Astrocyte (in vitro differentiated cells and primary cell): ENCODE results near the gene STX1A. TPM values are rescaled to one million over a fixed set of nuclear protein-coding genes. Genes with fewer than 3 reads are reported as not detected.

Source experiments
- DNase-seq: peaks from one replicate; pipeline ENCODE4 v3.0.0-alpha.2; 2010; ENCODE audit warnings: low read depth
- FAIRE-seq: peaks from 2 replicates; lab custom pipeline; 2011; peaks lifted over from hg19 to GRCh38; lab: Jason Lieb, UNC
- H2AFZ ChIP-seq: 2 replicates; pipeline ENCODE4 v1.6.0; 2012; ENCODE audit warnings: low read depth, low read length, inconsistent platforms
- H3K27ac ChIP-seq: 2 replicates; pipeline ENCODE4 v1.5.1; 2011; ENCODE audit warnings: low read depth, low read length, inconsistent platforms
- H3K27me3 ChIP-seq: 2 replicates; pipeline ENCODE4 v1.6.0; 2011; ENCODE audit warnings: low read length, inconsistent platforms; ENCODE audit not compliant: insufficient read depth
- H3K36me3 ChIP-seq: 2 replicates; pipeline ENCODE4 v1.5.1; 2011; ENCODE audit warnings: low read length, inconsistent platforms; ENCODE audit not compliant: insufficient read depth
- H3K4me1 ChIP-seq: 2 replicates; pipeline ENCODE4 v1.5.1; 2011; ENCODE audit warnings: low read length, inconsistent platforms; ENCODE audit not compliant: insufficient read depth
- H3K4me2 ChIP-seq: 2 replicates; pipeline ENCODE4 v1.6.0; 2012; ENCODE audit warnings: low read length, inconsistent platforms
- H3K4me3 ChIP-seq: 2 replicates; pipeline ENCODE4 v1.5.1; 2011; ENCODE audit warnings: low read depth, mild to moderate bottlenecking, low read length, inconsistent platforms; ENCODE audit not compliant: insufficient read depth
- H3K79me2 ChIP-seq: 2 replicates; pipeline ENCODE4 v1.6.0; 2012; ENCODE audit warnings: mild to moderate bottlenecking, low read length, inconsistent platforms; ENCODE audit not compliant: insufficient read depth
- H3K9ac ChIP-seq: 2 replicates; pipeline ENCODE4 v1.6.0; 2012; ENCODE audit warnings: mild to moderate bottlenecking, low read length, inconsistent platforms
- H3K9me3 ChIP-seq: 2 replicates; pipeline ENCODE4 v1.5.1; 2012; ENCODE audit warnings: low read depth, mild to moderate bottlenecking, low read length, inconsistent platforms; ENCODE audit not compliant: insufficient read depth
- H4K20me1 ChIP-seq: 2 replicates; pipeline ENCODE4 v1.6.0; 2012; ENCODE audit warnings: low read length, inconsistent platforms; ENCODE audit not compliant: insufficient read depth
- H3K27ac Mint-ChIP-seq: one replicate; pipeline ENCODE4 v1.8.0; 2021; ENCODE audit warnings: mild to moderate bottlenecking, mixed read lengths; ENCODE audit not compliant: unreplicated experiment
- H3K27me3 Mint-ChIP-seq: one replicate; pipeline ENCODE4 v1.8.0; 2021; ENCODE audit warnings: low read depth, mixed read lengths; ENCODE audit not compliant: unreplicated experiment
- H3K36me3 Mint-ChIP-seq: one replicate; pipeline ENCODE4 v1.8.0; 2021; ENCODE audit warnings: low read depth, mixed read lengths; ENCODE audit not compliant: unreplicated experiment
- H3K4me1 Mint-ChIP-seq: one replicate; pipeline ENCODE4 v1.8.0; 2021; ENCODE audit warnings: low read depth, mixed read lengths; ENCODE audit not compliant: unreplicated experiment
- H3K4me3 Mint-ChIP-seq: one replicate; pipeline ENCODE4 v1.8.0; 2021; ENCODE audit warnings: mild to moderate bottlenecking, moderate library complexity, mixed read lengths; ENCODE audit not compliant: unreplicated experiment
- H3K9me3 Mint-ChIP-seq: one replicate; pipeline ENCODE4 v1.8.0; 2021; ENCODE audit warnings: mild to moderate bottlenecking, mixed read lengths; ENCODE audit not compliant: unreplicated experiment
- EZH2 ChIP-seq: IDR thresholded peaks from 2 replicates; pipeline ENCODE4 v1.6.1; 2012; ENCODE audit warnings: mild to moderate bottlenecking, low read length, inconsistent platforms; ENCODE audit not compliant: insufficient read depth
- total RNA-seq: library from RNA; stranded (reverse); gene quantifications from 2 replicates; pipeline ENCODE4 v1.2.1, GENCODE V29; 2021
- TF ChIP-seq, protein P1 (sequence below): IDR thresholded peaks from 2 replicates; pipeline ENCODE4 v1.5.1; 2011; ENCODE audit warnings: low read depth, mild to moderate bottlenecking, inconsistent platforms, low read length, moderate library complexity; ENCODE audit not compliant: insufficient read depth

Gene STX1A
- total RNA-seq, 1 donor from 2014 or later = 19.7 TPM

DNA sequence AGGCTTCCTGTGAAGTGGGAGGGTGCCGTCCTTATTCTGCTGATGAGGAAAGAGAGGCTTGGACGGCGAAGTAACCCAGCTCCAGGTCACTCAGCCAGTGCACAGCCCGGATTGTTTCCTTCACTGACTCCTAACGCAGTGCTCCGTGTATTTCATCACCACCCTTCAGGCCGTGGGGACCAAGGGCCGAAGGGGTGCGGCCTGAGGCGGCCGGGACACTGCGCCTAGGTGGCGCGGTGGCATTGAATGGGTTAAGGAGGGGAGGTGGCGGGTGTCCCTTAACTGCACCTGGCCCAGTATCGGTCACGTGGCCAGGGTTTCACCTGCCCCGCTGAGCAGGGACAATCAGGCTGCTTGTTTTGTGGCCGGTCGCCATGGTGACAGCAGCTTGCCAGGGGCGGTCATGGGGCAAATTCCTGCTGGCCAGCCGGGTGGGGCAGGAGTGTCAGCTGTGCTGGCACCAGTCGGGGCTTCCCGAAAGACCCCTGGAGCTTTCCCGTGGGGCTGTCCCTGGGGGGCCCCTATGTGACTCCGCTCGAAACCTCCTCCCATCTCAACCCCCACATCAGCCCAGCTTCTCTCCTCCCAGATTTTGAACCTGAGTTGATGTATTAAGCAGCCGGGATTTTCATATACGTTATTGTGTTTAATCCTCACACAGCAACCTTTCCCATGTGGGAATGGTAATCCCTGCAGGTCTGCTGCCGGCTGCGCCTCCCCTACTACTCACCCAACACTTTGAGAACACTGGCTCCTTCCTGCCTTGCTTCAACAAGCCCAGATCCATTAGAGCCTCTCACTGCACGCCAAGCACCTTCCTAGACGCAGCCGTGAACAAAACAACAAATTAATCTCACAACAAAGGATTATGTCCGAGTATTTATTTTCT, 23.5 kb upstream of the STX1A start:
- no peaks in the 10 kb centered on the region for H3K9me3 Mint-ChIP-seq
- peaks cover 13% of the 10 kb centered on the region for H3K4me1 ChIP-seq
- FAIRE-seq (no peak), DNase-seq (no peak)
- H3K27me3 ChIP-seq = no peaks in the 10 kb centered on the region
- H3K27ac ChIP-seq = no peak overlapping the region
- H2AFZ ChIP-seq = no peak overlapping the region
- H3K36me3 ChIP-seq = no peaks in the 10 kb centered on the region
- H3K4me2 ChIP-seq = peak overlapping the region; percentile 49
- H3K27me3 Mint-ChIP-seq = peaks cover 9% of the 10 kb centered on the region
- H3K4me3 ChIP-seq = no peak overlapping the region
- no peak for TF ChIP-seq EZH2
- TF ChIP-seq, protein P1, sequence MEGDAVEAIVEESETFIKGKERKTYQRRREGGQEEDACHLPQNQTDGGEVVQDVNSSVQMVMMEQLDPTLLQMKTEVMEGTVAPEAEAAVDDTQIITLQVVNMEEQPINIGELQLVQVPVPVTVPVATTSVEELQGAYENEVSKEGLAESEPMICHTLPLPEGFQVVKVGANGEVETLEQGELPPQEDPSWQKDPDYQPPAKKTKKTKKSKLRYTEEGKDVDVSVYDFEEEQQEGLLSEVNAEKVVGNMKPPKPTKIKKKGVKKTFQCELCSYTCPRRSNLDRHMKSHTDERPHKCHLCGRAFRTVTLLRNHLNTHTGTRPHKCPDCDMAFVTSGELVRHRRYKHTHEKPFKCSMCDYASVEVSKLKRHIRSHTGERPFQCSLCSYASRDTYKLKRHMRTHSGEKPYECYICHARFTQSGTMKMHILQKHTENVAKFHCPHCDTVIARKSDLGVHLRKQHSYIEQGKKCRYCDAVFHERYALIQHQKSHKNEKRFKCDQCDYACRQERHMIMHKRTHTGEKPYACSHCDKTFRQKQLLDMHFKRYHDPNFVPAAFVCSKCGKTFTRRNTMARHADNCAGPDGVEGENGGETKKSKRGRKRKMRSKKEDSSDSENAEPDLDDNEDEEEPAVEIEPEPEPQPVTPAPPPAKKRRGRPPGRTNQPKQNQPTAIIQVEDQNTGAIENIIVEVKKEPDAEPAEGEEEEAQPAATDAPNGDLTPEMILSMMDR = no peak
- no peaks in the 10 kb centered on the region for H3K9me3 ChIP-seq
- H3K4me1 Mint-ChIP-seq = no peaks in the 10 kb centered on the region
- peak overlapping the region; percentile 6 for H3K9ac ChIP-seq
- peaks cover under 1% of the 10 kb centered on the region for H3K79me2 ChIP-seq
- peak overlapping the region; percentile 34 for H3K4me3 Mint-ChIP-seq
- H3K27ac Mint-ChIP-seq = peak overlapping the region; percentile 83
- H3K36me3 Mint-ChIP-seq = peaks cover 3% of the 10 kb centered on the region
- no peaks in the 10 kb centered on the region for H4K20me1 ChIP-seq

DNA sequence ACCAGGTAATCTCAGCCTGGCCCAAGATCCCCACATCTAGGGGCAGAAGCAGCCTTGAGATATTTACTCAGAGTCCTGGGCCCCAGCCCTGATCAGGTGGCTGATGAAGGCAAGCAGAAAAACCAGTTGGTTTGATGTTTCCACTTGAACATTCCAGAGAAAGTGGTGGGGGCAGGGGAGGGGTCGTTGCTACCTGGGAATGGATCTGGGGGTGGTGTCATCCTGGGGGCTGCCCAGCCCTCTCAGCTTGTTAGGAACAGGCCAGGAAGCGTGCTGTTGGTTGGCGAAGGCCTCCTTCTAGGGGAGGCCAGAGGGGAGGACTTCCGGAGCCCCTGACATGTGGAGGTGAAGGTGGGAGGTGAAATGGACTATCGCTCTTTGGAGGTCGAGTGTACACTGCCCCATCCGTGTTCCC, 22.9 kb upstream of the STX1A start:
- Histone ChIP-seq H3K4me2 (peak overlapping the region; percentile 49), H2AFZ (no peak overlapping the region), H3K36me3 (no peaks in the 10 kb centered on the region), H4K20me1 (peaks cover 6% of the 10 kb centered on the region), H3K9ac (peak overlapping the region; percentile 6), H3K9me3 (no peaks in the 10 kb centered on the region), H3K4me1 (peaks cover 16% of the 10 kb centered on the region), H3K27me3 (no peaks in the 10 kb centered on the region), H3K4me3 (no peak overlapping the region), H3K79me2 (peaks cover 7% of the 10 kb centered on the region), H3K27ac (no peak overlapping the region)
- peaks cover 5% of the 10 kb centered on the region for H3K4me1 Mint-ChIP-seq
- peaks cover 3% of the 10 kb centered on the region for H3K36me3 Mint-ChIP-seq
- no peaks in the 10 kb centered on the region for H3K9me3 Mint-ChIP-seq
- peak overlapping the region; percentile 53 for H3K27ac Mint-ChIP-seq
- peaks cover 9% of the 10 kb centered on the region for H3K27me3 Mint-ChIP-seq
- no peak overlapping the region for H3K4me3 Mint-ChIP-seq
- TF ChIP-seq, protein P1 = no peak
- no peak for TF ChIP-seq EZH2
- no peak for FAIRE-seq
- DNase-seq = no peak

DNA sequence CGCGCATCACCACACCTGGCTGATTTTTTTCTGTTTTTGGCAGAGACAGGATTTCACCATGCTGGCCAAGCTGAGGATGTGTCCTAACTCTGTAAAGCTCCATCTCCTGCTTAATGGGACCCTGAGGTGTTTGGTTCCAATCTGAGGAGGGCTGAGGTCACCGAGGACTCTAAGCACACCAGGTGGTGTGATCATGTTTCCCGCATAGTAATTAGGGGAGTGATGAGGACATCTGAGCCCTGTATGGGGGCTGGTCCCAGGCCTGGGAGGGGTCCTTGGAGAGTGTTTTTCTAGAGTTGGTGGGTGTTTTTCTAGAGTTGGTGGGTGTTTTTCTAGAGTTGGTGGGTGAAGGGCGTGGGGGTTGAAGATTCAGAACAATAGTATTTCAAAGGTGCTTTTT, 22.1 kb upstream of the STX1A start:
- H4K20me1 ChIP-seq = peaks cover 8% of the 10 kb centered on the region

More for the DNA sequence above, 22.1 kb upstream of the STX1A start:
- Histone ChIP-seq H3K27ac (no peak overlapping the region), H3K36me3 (no peaks in the 10 kb centered on the region), H3K4me1 (peaks cover 16% of the 10 kb centered on the region), H3K27me3 (no peaks in the 10 kb centered on the region), H3K4me3 (no peak overlapping the region), H3K9ac (no peak overlapping the region), H2AFZ (no peak overlapping the region), H3K4me2 (no peak overlapping the region), H3K9me3 (no peaks in the 10 kb centered on the region), H3K79me2 (peaks cover 7% of the 10 kb centered on the region)
- H3K36me3 Mint-ChIP-seq = peaks cover 3% of the 10 kb centered on the region
- H3K27me3 Mint-ChIP-seq = peaks cover 9% of the 10 kb centered on the region
- peaks cover 5% of the 10 kb centered on the region for H3K4me1 Mint-ChIP-seq
- FAIRE-seq (no peak), DNase-seq (no peak)
- TF ChIP-seq, protein P1 = no peak
- TF ChIP-seq EZH2 = no peak
- no peaks in the 10 kb centered on the region for H3K9me3 Mint-ChIP-seq
- H3K4me3 Mint-ChIP-seq = no peak overlapping the region
- no peak overlapping the region for H3K27ac Mint-ChIP-seq
